ENCODE data around the gene DENND1A.

The DENND1A gene

GRCh38 chr9:123927625-123928532 is 2.0 kb downstream of the DENND1A start:
- DNase-seq (ENCODE audit: extremely low spot score): no peak
- CTCF ChIA-PET: no interaction called here
- no peak for TF ChIP-seq BHLHE40 (IDR thresholded peaks at IDR 0.05; ENCODE audit: borderline replicate concordance)
- TF ChIP-seq ELF4 (IDR thresholded peaks at IDR 0.05): no peak
- no peak for TF ChIP-seq SP1 (IDR thresholded peaks at IDR 0.05)
- TF ChIP-seq LEF1 (IDR thresholded peaks at IDR 0.05; ENCODE audit: borderline replicate concordance): no peak
- POLR2A ChIA-PET: no interaction called here

- CTCF ChIA-PET: no interaction called here
- POLR2A ChIA-PET: no interaction called here
- no peak for TF ChIP-seq TARDBP (IDR thresholded peaks at IDR 0.05)
- no peak for TF ChIP-seq SUZ12 (IDR thresholded peaks at IDR 0.05)
- TF ChIP-seq ZNF384 (IDR thresholded peaks at IDR 0.05): no peak
- no peak for TF ChIP-seq LEF1 (IDR thresholded peaks at IDR 0.05; ENCODE audit: borderline replicate concordance)
- TF ChIP-seq ARNT (IDR thresholded peaks at IDR 0.05): no peak
- DNase-seq (ENCODE audit: extremely low spot score): no peak
These were observed 3.0 kb downstream of the DENND1A start for GRCh38 chr9:123926941-123927340.

GRCh38 chr9:123925819-123926218 is 4.1 kb downstream of the DENND1A start:
- ChIA-PET CTCF (no interaction called here), POLR2A (no interaction called here)
- DNase-seq (ENCODE audit: extremely low spot score): no peak
- no peak for TF ChIP-seq NFRKB (IDR thresholded peaks at IDR 0.05)
- TF ChIP-seq FOXK2 (IDR thresholded peaks at IDR 0.05): no peak
- TF ChIP-seq FOXA1 (IDR thresholded peaks at IDR 0.05): no peak
- no peak for TF ChIP-seq L3MBTL2 (conservative IDR thresholded peaks at IDR 0.05)
- TF ChIP-seq LEF1 (IDR thresholded peaks at IDR 0.05; ENCODE audit: borderline replicate concordance): no peak
- TF ChIP-seq SUZ12 (IDR thresholded peaks at IDR 0.05): no peak
- TF ChIP-seq SP1 (IDR thresholded peaks at IDR 0.05): no peak
- no peak for TF ChIP-seq ELF4 (IDR thresholded peaks at IDR 0.05)

- TF ChIP-seq FOXM1 (IDR thresholded peaks at IDR 0.05; ENCODE audit: borderline replicate concordance) (no peak), ARNT (IDR thresholded peaks at IDR 0.05) (no peak), HDGF (IDR thresholded peaks at IDR 0.05; ENCODE audit: borderline replicate concordance) (no peak), TARDBP (IDR thresholded peaks at IDR 0.05) (no peak), L3MBTL2 (conservative IDR thresholded peaks at IDR 0.05) (no peak), SUZ12 (IDR thresholded peaks at IDR 0.05) (no peak), ZNF384 (IDR thresholded peaks at IDR 0.05) (no peak), NFRKB (IDR thresholded peaks at IDR 0.05) (no peak)
- CTCF ChIA-PET: no interaction called here
- DNase-seq (ENCODE audit: extremely low spot score): no peak
- POLR2A ChIA-PET: no interaction called here
These were observed 4.8 kb downstream of the DENND1A start for GRCh38 chr9:123925161-123925560.

- ChIA-PET CTCF (no interaction called here), POLR2A (no interaction called here)
- DNase-seq (ENCODE audit: extremely low spot score): no peak
- TF ChIP-seq ELF4 (IDR thresholded peaks at IDR 0.05) (no peak), PKNOX1 (IDR thresholded peaks at IDR 0.05) (no peak), BHLHE40 (IDR thresholded peaks at IDR 0.05; ENCODE audit: borderline replicate concordance) (no peak), HDGF (IDR thresholded peaks at IDR 0.05; ENCODE audit: borderline replicate concordance) (no peak)
These were observed 5.2 kb downstream of the DENND1A start for GRCh38 chr9:123924727-123925126.

GRCh38 chr9:123923884-123924283 is 6.0 kb downstream of the DENND1A start:
- DNase-seq (ENCODE audit: extremely low spot score): no peak
- ChIA-PET POLR2A (no interaction called here), CTCF (no interaction called here)
- TF ChIP-seq BHLHE40 (IDR thresholded peaks at IDR 0.05; ENCODE audit: borderline replicate concordance): no peak
- TF ChIP-seq ZNF384 (IDR thresholded peaks at IDR 0.05): no peak
- TF ChIP-seq SUZ12 (IDR thresholded peaks at IDR 0.05): no peak
- no peak for TF ChIP-seq CTBP1 (IDR thresholded peaks at IDR 0.05; ENCODE audit: borderline replicate concordance)
- no peak for TF ChIP-seq PKNOX1 (IDR thresholded peaks at IDR 0.05)
- no peak for TF ChIP-seq FOXM1 (IDR thresholded peaks at IDR 0.05; ENCODE audit: borderline replicate concordance)
- TF ChIP-seq SP1 (IDR thresholded peaks at IDR 0.05): no peak
- TF ChIP-seq FOXK2 (IDR thresholded peaks at IDR 0.05): no peak
- no peak for TF ChIP-seq LEF1 (IDR thresholded peaks at IDR 0.05; ENCODE audit: borderline replicate concordance)

- no peak for DNase-seq (ENCODE audit: extremely low spot score)
- ChIA-PET POLR2A (no interaction called here), CTCF (no interaction called here)
- TF ChIP-seq FOXM1 (IDR thresholded peaks at IDR 0.05; ENCODE audit: borderline replicate concordance): no peak
- TF ChIP-seq ELF4 (IDR thresholded peaks at IDR 0.05): no peak
- TF ChIP-seq L3MBTL2 (conservative IDR thresholded peaks at IDR 0.05): no peak
- TF ChIP-seq NFRKB (IDR thresholded peaks at IDR 0.05): no peak
These were observed 6.5 kb downstream of the DENND1A start for GRCh38 chr9:123923377-123923776.

- TF ChIP-seq ZNF384 (IDR thresholded peaks at IDR 0.05): no peak
- TF ChIP-seq ELF4 (IDR thresholded peaks at IDR 0.05): no peak
- no peak for TF ChIP-seq FOXA1 (IDR thresholded peaks at IDR 0.05)
- no peak for TF ChIP-seq HDGF (IDR thresholded peaks at IDR 0.05; ENCODE audit: borderline replicate concordance)
- no peak for TF ChIP-seq PKNOX1 (IDR thresholded peaks at IDR 0.05)
- no peak for TF ChIP-seq FOXK2 (IDR thresholded peaks at IDR 0.05)
- no peak for TF ChIP-seq SUZ12 (IDR thresholded peaks at IDR 0.05)
- no peak for TF ChIP-seq NFRKB (IDR thresholded peaks at IDR 0.05)
- no peak for TF ChIP-seq LEF1 (IDR thresholded peaks at IDR 0.05; ENCODE audit: borderline replicate concordance)
- TF ChIP-seq BHLHE40 (IDR thresholded peaks at IDR 0.05; ENCODE audit: borderline replicate concordance): no peak
- TF ChIP-seq TARDBP (IDR thresholded peaks at IDR 0.05): no peak
- TF ChIP-seq L3MBTL2 (conservative IDR thresholded peaks at IDR 0.05): no peak
- TF ChIP-seq FOXM1 (IDR thresholded peaks at IDR 0.05; ENCODE audit: borderline replicate concordance): no peak
- no peak for TF ChIP-seq SP1 (IDR thresholded peaks at IDR 0.05)
- no peak for TF ChIP-seq CTBP1 (IDR thresholded peaks at IDR 0.05; ENCODE audit: borderline replicate concordance)
- TF ChIP-seq ARNT (IDR thresholded peaks at IDR 0.05): no peak
- ChIA-PET POLR2A (no interaction called here), CTCF (no interaction called here)
- DNase-seq (ENCODE audit: extremely low spot score): no peak
These were observed 7.0 kb downstream of the DENND1A start for GRCh38 chr9:123922911-123923310.

All from HEK293T (cell line).